Stimulated activated naive CD8-positive, alpha-beta T cell treated with anti-CD3 and anti-CD28 coated beads, Interleukin-15, Interleukin-2, amounts not matched to agents 100 U/mL and 50 U/mL, for 24 hours (primary cell): ENCODE measurements around the gene CPLANE2.
"Not testable (repeated sequence)": the region's sequence is repeated elsewhere in the genome, so short reads cannot be mapped to it uniquely, and the experiment has no call there.

Experiments
- ATAC-seq: fragments of 150-1000 bp; cut with Tn5 transposase; one replicate; pipeline ENCODE4 v1.10.0; 2021
- DNase-seq: peaks from one replicate; pipeline ENCODE4 v3.0.0; 2021

Gene CPLANE2, protein sequence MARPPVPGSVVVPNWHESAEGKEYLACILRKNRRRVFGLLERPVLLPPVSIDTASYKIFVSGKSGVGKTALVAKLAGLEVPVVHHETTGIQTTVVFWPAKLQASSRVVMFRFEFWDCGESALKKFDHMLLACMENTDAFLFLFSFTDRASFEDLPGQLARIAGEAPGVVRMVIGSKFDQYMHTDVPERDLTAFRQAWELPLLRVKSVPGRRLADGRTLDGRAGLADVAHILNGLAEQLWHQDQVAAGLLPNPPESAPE

DNA sequence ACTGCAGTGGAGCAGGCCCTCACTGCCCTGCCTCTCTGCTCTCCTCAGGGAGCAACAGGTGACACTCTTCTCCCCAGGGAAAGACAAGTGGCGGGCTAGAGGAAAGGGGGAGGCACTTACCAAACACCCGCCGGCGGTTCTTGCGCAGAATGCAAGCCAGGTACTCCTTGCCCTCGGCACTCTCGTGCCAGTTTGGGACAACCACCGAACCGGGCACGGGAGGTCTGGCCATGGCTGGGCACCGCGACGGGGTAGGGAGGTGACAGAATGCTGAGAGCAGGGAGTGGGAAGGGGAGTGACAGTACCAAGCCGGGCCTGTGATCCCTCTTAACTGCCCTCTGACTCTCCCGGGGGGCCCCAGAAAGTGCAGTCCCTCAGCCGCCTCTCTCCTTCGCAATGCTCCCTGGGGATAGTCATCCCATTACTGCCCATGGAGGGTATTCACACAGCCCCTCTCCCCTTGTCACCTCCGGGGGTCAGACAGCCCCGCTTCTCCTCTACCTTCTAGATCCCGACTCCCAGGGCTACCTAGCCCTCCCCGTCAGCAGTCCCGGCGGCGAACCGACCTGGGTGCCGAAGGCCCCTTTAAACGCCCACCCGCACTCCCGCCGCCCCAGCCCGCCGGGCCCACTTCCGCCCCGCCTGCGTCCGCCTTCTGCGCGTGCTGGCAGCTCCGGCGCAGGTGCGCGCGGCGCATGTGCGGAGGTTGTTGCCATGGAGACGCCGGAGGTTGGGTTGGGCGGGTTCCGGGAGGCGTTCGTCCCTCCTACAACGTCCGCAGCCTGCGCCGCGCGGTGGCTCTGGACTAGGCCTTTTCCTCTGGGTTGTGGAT is at the start of gene CPLANE2:
Gene CPLANE2 (minus strand): TSS at position 673 of the 832 bp plus-strand sequence. CDS start 441 bp downstream, at position 232.
- DNase-seq (peak; percentile 98), ATAC-seq (peak; percentile 89)

DNA sequence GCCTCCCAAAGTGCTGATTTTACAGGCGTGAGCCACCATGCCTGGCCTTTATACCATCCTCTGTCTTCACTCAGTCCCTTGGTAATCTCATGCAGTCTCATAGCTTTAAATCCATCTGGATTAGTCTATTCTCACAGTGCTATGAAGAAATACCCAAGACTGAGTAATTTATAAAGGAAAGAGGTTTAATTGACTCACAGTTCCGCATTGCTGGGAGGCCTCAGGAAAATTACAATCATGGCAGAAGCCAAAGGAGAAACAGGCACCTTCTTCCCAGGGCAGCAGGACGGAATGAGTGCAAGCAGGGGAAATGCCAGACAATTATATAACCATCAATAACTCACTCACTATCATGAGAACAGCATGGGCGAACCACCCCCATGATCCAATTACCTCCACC is 49.1 kb upstream of the CPLANE2 start:
- no peak for DNase-seq
- ATAC-seq: no peak

DNA sequence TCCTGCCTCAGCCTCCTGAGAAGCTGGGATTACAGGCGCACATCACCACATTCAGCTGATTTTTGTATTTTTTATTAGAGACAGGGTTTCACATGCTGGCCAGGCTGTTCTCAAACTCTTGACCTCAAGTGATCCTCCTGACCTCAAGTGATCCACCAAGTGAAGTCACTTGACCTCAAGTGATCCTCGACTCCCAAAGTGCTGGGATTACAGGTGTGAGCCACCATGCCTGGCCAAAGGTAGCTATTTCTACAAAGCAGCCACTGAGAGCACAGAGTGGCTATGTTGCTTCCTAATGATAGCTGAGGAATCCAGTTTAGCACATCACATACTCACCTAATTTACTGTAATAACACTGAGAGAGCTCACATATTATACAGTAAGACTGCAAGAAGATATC is 44.8 kb upstream of the CPLANE2 start:
- no peak for ATAC-seq
- no peak for DNase-seq

DNA sequence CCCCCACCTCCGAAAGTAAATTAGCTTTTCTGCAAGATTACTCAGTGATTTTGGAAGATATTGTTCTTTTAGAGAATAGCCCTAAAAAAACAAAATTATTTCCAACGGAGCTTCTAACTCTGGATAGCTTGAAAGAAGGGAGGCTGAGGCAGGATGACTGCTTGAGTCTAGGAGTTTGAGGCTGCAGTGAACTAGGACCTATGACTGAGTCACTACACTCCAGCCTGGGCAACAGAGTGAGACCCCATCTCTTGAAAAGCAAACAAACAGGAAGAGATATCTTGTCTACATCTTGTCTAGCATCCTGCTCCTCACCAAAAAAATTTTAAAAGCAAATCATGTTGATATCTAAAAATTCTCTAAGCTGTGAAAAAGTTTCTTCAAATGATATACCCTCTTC is 42.2 kb upstream of the CPLANE2 start:
- DNase-seq (no peak), ATAC-seq (no peak)

DNA sequence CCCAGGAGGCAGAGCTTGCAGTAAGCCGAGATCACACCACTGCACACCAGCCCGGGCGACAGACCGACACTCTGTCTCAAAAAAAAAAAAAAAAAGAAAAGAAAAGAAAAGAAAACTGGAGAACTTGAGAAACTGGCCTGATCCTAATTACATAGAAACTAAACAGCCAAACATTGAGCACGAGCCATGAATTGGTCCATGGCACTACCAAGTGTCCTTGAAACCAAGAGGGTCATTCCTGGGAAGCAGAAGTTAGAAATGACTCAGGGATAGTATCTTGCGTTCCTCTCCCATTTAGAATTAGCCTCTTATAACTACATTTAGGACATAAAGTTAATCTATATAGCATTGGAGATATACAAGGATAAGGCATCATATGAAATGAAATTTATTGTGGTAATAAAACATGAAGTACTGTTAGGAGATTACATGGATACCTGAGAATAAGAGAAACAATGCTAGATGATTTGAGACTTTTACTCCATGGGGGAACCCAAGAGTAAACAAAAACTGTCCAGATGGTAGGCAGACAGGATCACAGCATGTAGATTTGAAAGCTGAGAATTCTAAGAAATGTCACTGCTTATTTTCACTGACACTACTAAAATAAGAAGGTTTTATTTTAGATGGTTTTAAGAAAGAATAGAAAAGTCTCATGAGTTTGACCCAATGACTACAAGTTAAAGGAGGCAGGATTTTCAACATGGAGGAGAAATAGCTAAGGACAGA is 39.5 kb upstream of the CPLANE2 start:
- ATAC-seq (no peak), DNase-seq (no peak)

DNA sequence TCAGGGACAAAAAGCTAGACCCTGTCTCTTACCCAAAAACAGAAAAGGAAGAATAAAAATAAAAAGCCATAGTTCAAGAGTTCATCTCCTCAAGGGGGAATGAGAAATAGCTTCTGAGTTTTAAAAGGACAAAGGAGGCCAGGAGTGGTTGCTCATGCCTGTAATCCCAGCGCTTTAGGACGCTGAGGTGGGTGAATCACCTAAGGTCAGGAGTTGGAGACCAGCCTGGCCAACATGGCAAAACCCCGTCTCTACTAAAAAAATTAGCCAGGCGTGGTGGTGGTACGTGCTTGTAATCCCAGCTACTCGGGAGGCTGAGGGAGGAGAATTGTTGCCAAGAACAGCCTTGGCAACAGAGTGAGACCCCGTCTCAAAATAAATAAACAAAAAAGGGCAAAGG is 38.6 kb upstream of the CPLANE2 start:
- ATAC-seq: no peak
- no peak for DNase-seq

DNA sequence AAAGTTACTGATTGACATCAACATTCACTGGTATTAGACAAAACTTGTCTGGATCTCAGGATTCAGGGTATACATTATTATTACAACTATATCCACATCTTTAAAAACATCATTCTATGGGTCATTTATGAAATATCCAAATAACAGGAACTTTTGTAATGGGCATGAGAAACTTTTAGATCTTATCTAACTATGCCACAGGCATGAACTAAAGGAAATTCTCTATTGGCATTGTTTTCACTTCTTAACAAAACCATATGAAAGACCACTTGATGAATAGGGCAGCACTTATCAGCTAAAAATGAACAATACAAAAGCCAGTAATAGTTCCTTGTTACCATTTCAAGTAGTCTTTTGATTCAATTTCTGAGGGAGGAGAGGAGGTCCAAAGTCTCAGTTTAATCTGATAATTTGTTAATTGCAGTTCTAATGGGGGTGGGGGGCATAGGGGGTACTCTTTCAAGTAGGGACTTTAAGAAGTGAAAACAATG is 30.8 kb upstream of the CPLANE2 start:
- ATAC-seq: no peak
- DNase-seq: no peak

DNA sequence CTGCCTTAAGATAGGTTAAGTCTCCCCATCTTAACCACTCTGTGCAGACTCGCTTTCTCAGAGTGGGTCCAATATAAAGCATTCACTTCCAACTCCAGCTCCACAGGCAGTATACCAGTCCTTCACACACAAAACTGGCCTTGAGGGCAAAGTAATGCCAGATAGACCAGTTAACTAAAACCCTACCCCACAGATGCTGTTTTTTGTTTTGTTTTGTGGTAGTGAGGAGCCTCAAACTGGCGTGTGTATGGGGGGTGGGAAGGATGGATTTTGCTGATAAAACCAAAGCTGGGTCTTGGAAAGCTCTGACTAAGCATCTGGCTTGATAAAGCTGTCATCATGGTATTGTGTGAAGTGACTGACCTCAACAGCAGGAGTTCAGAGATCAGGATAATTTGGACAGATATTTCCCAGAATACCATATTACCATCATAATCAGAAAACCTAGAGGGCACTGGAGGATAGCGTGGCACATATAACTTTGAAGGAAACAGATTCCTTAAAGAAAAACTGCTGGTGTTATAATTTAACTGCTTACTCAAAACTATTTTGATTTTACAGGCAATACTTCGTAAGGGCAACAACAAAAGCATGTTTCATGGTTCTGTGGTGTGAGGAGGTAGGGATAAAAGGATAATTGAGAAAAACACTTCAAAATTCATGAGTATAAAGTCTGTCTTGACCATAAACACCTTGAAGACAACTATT is 29.6 kb upstream of the CPLANE2 start:
- ATAC-seq (no peak), DNase-seq (no peak)

DNA sequence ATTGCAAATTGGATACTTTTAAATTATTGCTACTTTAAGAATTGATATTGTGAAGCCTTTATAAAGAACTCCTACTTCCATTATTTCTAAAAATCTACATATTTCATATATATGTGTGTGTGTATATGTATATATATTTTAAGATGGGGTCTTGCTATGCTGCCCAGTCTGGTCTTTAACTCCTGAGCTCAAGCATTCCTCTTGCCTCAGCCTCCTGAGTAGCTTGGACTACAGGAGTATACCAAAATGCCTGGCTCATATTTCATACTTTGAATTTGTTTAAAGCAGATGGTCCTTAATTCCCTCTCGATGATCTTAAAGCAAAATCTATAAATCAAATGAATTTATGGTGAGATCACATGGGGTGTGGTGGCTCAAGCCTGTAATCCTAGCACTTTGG is 25.1 kb upstream of the CPLANE2 start:
- no peak for DNase-seq
- no peak for ATAC-seq

DNA sequence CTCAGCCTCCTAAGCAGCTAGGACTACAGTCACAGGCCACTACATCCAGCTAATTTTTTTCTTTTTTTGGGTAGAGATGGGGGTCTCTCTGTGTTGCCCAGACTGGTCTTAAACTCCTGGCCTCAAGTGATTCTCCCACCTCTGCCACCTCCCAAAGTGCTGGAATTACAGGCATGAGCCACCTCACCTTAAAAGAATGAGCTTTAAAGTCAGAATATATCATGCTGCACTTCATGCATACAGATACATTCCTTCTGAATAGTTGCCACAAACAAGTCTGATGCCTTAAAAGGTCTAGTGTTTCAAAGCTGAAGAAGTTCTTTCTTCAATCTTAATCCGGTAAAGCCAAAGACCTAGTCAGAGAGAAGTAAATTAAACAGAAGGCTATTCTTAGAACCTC is 23.8 kb upstream of the CPLANE2 start:
- DNase-seq (no peak), ATAC-seq (no peak)

DNA sequence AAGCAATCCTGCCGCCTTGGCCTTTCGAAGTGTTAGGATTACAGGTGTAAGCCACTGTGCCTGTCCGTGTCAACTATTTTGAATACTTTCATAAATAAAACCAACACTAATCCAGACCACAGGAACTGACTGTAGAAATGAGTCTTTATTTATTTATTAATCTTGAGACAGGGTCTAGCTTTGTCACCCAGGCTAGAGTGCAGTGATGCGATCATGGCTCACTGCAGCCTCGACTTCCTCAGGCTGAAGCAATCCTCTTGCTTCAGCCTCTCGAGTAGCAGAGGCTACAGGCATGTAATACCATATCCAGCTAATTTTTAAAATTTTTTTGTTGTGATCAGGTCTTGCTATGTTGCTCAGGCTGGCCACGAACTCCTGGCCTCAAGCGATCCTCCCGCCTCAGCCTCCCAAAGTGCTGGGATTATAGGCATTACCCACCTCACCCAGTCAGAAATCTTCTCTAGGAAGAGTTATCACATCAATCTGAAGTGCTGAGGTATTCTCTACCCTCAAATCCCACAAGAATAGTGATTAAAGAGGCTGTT is 21.7 kb upstream of the CPLANE2 start:
- DNase-seq (no peak), ATAC-seq (no peak)

DNA sequence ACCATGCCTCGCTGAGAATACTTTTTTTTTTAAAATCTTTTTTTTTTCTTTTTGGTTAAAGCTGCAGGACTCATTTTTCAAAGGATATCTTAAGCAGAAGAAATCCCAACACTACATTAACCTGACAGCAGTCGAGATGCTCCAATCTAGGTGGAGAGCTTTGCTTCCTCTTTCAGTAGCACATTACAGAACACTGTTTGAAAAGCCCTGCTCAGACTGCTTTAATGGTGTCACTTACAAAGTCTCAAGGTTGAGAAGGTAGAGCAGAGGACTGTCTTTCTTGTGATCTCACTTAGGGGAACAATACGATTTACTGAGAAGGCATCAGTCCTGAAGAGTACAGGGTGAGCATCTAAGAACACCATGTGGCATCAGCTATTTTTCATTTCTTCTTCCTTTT is 21.0 kb upstream of the CPLANE2 start:
- no peak for DNase-seq
- no peak for ATAC-seq

DNA sequence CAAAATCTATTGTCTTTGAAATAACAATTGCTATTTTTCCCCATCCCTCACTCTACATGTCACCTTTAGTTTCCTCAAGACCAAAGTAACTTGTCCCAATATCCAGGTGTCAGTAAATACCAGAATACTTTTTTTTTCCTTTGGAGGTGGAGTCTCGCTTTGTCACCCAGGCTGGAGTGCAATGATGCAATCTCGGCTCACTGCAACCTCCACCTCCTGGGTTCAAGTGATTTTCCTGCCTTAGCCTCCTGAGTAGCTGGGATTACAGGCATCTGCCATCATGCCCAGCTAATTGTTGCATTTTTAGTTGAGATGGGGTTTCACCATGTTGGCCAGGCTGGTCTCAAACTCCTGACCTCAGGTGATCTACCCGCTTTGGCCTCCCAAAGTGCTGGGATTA is 20.6 kb upstream of the CPLANE2 start:
- DNase-seq, ATAC-seq: not testable (repeated sequence)

DNA sequence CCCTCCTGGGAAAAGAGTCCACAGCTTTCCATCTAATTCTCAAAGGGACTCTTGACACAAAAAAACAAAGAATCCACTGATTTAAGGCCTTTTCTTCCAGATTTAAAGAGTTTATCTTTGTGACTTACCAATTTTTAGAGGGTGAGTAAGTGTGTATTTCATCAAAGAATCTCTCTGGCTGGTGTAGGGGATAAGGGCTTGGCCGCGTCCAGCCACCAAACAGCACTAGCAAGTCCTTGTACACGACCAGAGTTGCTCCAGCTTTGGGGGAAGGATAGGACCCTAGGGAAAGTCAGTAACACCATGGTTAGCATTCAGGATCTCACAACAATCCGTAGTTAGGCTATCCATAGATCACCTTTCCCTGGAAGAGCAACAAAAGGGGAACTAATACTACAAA is 19.5 kb upstream of the CPLANE2 start:
- DNase-seq (no peak), ATAC-seq (no peak)

DNA sequence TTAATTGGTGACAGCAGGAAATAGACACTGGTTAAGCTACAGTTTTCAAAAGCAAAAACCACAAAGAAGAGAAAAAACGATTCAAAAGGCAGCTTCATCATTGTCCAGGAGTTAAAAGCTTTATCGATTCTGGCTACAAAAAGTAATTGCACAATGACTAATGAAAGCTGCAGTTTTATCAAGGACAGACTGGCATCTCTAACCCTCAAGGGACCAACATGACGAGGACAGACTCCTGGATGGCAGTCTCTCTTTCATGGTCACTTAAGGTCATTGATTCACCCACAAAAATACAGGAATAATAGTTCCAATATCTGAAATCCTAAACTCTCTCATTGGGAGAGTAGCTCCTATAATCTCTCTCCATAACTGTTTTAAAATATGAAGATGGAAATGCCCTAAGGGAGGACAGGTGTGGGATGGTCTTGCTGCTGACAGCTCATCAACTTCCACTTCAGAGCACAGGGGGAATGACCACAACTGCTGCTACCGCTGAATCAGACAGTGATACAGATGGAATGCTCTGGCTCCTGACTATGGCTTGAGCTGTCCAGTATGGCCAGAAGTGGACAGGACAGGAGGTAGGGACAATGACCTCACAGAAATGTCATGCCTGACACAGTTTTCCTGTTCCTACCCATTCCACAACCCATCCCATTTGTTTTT is 17.4 kb upstream of the CPLANE2 start:
- ATAC-seq (no peak), DNase-seq (no peak)

DNA sequence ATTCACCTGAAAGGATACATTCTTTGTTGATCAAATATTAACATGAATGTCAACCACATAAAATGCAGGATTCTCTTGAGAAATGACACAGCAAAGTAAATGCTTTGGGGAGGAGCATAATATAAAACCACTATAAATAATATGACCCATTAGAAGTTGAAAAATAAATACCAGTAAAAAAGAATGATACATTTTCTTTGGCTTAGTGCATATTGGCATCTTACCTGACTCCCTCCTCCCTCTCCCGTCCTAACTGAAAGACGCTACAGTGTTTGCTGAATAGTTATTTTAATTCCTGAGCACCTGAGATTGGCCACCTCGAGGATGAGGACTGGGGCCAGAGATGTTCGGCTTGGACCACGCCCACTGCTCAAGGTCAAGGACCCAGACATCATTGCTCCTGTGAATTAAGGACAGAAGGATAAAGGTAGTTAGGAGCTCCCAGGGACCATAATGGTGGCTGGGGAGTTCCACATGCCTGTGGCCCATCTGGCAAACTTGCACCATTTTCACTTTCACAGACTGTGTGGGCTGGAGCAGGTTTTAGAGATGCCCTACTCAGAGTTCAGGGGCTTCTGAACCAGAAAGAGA is 16.4 kb upstream of the CPLANE2 start:
- ATAC-seq (no peak), DNase-seq (no peak)

DNA sequence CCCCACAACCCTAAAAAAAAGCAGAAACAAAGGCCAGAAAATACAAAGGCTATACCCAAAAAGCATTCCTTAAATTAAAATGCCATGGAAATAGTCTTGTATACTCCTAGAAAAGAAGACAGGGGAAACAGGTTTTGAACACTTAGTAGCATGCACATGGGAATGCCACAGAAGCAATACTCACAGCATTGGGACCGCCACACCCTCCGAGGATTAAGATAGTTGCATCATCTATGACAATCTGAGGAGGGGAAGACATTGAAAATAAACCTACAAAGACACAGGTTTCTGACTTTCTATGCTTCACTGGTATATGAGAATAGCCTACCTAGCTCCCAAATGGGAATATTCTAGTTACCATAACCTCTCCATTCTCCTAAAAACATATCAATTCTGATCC is 15.9 kb upstream of the CPLANE2 start:
- ATAC-seq: no peak
- no peak for DNase-seq

DNA sequence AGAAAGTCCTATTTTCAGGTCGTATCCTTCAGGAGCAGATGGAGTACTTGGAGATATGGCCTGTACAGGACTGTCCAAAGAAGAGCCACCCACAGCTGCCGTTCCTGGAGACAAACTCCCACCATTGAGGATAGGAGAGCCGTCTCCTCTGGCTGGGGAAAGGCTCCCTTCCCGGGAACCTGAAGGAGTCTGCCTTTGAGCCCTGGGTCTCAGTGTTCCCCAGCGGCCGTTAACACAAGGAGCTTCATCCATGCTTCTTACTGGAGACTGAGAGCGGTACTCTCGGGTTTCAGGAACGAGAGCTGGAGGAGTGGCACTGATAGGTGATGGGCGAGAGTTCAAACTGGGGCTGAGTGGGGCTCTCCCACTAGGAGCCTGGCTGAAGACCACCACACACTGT is 14.4 kb upstream of the CPLANE2 start:
- DNase-seq (no peak), ATAC-seq (no peak)

DNA sequence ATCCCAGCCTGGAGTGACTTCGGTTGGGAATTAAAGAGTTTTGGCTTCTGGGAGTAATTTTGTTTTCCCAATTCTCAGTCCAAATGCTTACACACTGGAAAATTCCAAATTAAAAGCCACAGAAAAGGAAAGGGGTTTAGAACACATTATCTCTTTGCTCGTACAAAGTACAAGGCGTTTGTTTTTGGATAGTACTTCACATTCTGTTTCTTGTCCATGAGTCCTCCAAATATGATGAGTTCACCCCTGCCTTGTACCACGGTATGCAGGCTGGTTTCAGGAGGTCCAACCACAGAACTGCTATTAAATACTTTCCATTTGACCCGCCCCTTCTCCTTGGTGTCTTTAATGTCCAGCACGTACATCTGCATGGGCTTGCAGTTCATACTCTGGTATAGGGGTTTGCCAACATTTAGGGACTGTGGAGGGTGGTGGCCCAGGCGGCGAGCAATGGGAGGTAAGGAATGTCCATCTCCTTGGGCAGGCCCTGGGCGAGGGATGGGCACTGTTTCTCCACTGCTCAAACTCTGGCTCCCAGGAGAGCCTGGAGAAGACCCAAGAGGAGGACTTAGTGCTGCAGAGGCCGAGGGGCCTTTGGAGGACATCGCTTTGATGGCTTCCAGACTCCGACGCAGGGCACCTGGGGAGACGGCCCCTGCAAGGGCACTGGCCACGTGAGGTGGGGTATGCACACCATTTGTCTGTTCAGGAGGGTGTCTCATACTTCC is 13.7 kb upstream of the CPLANE2 start:
- no peak for DNase-seq
- ATAC-seq: no peak

DNA sequence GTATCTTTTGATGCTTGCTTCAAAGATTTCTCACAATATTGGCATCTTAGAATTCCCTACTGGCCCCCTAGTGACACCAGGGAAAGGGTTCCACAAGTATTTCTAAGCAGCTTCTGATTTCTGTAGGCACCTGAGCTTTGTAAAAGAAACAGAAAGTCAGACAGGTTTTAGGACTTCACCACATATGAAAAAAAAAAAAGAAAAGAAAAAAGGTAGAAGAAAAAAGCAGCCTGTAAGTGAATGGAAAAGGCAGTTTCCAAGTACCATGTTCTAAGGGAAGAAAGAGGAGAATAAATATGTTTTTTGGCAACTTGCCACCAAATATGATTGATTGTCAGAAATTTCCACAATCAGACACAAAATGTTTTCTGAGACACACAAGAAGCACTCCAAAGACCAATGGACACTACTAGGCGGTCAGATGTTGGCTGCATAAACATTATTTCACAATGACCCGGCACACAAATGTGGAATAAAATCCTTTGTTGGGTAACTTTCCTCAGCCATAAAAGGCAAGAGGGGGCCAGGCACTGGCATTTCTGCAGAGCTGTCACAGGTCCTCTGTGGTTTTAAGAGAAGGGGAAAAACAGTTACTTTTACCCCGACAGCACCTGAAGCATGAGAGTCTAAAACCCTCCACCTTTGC is 12.7 kb upstream of the CPLANE2 start:
- ATAC-seq (no peak), DNase-seq (no peak)
